ENCODE data around the gene ALDH16A1.

ALDH16A1 gene

GRCh38 chr19:49430172-49430677 is 22.8 kb upstream of the ALDH16A1 start:
- Histone ChIP-seq H3K9ac (ENCODE audit: low read depth, low read length) (no peak overlapping the region), H3K9me3 (ENCODE audit: control insufficient read depth, insufficient read depth, low read length) (no peaks in the 10 kb centered on the region), H3K36me3 (ENCODE audit: insufficient read depth, low read length) (no peaks in the 10 kb centered on the region), H3K4me1 (ENCODE audit: insufficient read depth, low read length) (peaks cover 9% of the 10 kb centered on the region; the same call in 1 of the 2 replicates)

GRCh38 chr19:49430678-49431329 is 22.2 kb upstream of the ALDH16A1 start:
- Histone ChIP-seq H3K36me3 (ENCODE audit: insufficient read depth, low read length) (no peaks in the 10 kb centered on the region), H3K9ac (ENCODE audit: low read depth, low read length) (no peak overlapping the region), H3K4me1 (ENCODE audit: insufficient read depth, low read length) (peaks cover 9% of the 10 kb centered on the region; the same call in 1 of the 2 replicates), H3K9me3 (ENCODE audit: control insufficient read depth, insufficient read depth, low read length) (no peaks in the 10 kb centered on the region)

- no peaks in the 10 kb centered on the region for H3K36me3 ChIP-seq (ENCODE audit: insufficient read depth, low read length)
- peaks cover 9% of the 10 kb centered on the region; the same call in 1 of the 2 replicates for H3K4me1 ChIP-seq (ENCODE audit: insufficient read depth, low read length)
- H3K9ac ChIP-seq (ENCODE audit: low read depth, low read length): no peak overlapping the region
- H3K9me3 ChIP-seq (ENCODE audit: control insufficient read depth, insufficient read depth, low read length): no peaks in the 10 kb centered on the region
These were observed 21.7 kb upstream of the ALDH16A1 start for GRCh38 chr19:49431330-49431749.

DNA sequence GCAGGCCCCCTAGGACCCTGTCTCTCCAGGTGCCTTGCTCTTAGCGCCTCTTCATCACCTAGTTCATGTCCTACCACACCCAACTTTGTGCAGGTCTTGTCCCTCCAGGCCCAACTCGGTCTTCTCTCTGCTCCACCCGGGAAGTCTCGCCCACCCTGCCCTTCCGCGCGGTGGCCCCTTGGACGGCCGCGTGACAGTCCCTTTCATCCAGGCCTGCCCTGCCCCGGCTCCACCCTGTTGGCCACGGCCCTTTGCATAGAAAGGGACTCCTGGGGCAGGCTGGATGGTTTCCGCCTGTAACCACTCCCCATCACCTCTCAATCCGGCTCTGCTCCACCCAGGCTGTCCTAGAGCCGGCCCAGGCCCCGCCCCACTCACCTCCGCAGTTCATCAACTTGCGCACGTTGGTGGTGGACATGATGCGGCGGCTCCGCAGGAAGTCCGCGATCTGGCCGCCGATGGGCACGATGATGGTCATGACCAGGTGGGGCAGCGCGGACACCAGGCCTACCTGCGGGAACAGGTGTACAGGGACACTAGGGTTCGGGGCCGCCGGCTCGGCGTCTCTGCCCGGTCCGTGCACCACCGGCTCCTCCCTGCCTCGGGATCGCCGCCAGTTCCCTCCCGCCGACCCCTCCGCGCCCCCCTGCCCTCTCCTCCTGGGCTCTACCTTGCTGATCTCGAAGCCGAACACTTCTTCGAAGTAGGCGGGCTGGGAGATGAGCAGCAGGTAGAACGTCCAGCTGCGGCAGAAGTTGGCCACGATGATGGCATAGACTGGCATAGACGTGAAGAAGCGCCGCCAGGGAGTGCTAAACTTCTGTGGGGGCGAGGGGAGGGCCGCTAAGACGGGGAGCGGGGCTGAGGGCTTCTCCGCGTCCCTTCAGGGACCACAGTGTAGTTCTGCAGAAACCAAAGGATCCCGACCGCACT is 20.6 kb upstream of the ALDH16A1 start:
- peak overlapping the region; percentile 36; the same call in 1 of the 2 replicates for H3K9ac ChIP-seq (ENCODE audit: low read depth, low read length)
- H3K4me1 ChIP-seq (ENCODE audit: insufficient read depth, low read length): no peaks in the 10 kb centered on the region; the same call in 1 of the 2 replicates
- no peaks in the 10 kb centered on the region for H3K9me3 ChIP-seq (ENCODE audit: control insufficient read depth, insufficient read depth, low read length)
- H3K36me3 ChIP-seq (ENCODE audit: insufficient read depth, low read length): no peaks in the 10 kb centered on the region

GRCh38 chr19:49433240-49433901 is 19.7 kb upstream of the ALDH16A1 start:
- Histone ChIP-seq H3K4me1 (ENCODE audit: insufficient read depth, low read length) (no peaks in the 10 kb centered on the region; the same call in 1 of the 2 replicates), H3K36me3 (ENCODE audit: insufficient read depth, low read length) (no peaks in the 10 kb centered on the region), H3K9me3 (ENCODE audit: control insufficient read depth, insufficient read depth, low read length) (no peaks in the 10 kb centered on the region), H3K9ac (ENCODE audit: low read depth, low read length) (peak overlapping the region; percentile 36; the same call in 1 of the 2 replicates)

DNA sequence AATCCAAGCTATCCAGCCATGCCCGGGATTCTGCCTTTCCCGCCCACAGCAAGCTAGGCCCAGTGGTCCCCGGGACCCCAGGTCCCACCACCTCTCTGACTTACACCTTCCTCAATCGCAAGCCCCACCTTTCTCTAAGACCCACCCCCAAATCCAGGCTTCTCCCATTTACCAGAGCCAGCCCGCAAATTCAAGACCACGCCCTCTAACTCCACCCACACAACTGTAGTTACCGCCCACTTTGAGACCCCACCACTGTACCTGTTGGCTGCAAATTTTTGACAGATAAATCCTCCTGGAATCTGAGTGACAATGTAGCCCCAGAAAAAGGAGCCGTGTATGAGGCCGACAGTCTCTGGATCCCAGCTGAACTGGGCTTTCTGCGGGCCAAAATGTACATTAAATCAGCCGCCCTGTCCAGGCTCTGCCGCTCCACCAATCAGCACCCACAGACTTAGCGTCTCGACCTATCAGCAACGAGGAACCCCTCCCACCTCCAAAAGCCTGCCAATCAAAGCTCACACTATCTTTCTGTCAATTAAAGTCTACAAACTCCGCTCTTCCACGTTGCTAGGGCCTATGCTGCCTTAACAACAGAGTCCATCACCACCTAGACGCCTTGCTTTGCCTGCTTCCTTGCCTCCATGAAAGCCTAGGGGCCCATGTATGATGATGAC is 18.0 kb upstream of the ALDH16A1 start:
- Histone ChIP-seq H3K4me1 (ENCODE audit: insufficient read depth, low read length) (no peaks in the 10 kb centered on the region; the same call in 1 of the 2 replicates), H3K9ac (ENCODE audit: low read depth, low read length) (no peak overlapping the region), H3K36me3 (ENCODE audit: insufficient read depth, low read length) (no peaks in the 10 kb centered on the region), H3K9me3 (ENCODE audit: control insufficient read depth, insufficient read depth, low read length) (no peaks in the 10 kb centered on the region)

DNA sequence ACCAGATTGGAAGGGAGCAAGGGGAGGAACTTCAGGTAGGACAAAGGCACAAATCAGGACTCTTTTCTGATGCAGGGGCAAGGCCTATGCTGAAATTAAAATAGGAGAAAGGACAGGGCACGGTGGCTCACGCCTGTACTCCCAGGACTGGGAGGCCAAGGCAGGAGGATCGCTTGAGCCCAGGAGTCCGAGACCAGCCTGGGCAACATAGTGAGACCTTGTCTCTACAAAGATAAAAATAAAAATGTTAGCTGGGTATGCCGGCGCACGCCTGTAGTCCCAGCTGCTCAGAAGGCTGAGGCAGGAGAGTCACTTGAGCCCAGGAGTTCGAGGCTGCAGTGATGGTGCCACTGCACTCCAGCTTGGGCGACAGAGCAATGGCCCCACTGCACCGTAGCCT is 17.4 kb upstream of the ALDH16A1 start:
- Histone ChIP-seq H3K4me1 (ENCODE audit: insufficient read depth, low read length) (no peaks in the 10 kb centered on the region; the same call in 1 of the 2 replicates), H3K36me3 (ENCODE audit: insufficient read depth, low read length) (no peaks in the 10 kb centered on the region), H3K9ac (ENCODE audit: low read depth, low read length) (no peak overlapping the region), H3K9me3 (ENCODE audit: control insufficient read depth, insufficient read depth, low read length) (no peaks in the 10 kb centered on the region)

DNA sequence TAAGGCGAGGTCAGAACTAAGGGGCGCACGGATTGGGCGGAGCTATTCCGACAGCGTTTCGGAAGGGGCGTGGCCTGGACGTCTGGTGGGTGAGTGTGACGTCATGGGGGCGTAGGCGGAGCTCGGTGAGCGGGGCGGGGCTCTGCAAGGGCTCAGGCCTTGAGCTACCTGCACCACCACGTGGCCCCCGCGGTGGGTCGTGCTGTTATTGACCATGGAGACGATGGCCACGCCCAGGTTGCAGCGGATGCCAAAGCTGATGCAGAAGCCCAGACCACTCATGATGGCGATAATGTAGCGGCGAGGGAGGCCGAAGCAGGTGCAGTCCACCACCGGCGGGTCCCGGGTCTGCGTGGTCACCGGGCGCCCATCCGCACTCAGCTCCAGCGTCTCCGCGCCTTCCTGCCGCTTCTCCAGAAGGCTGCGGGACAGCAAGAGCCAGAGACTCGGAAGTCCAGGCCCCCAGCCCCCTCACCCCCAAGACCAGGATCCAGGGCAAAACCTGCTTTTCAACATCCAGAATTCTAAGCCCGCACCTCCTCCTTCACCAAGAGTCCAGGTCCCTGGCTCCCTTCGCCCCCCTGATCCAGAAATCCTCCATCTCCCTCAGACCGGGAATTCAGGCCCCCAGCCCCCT is 16.5 kb upstream of the ALDH16A1 start:
- H3K36me3 ChIP-seq (ENCODE audit: insufficient read depth, low read length): no peaks in the 10 kb centered on the region
- no peaks in the 10 kb centered on the region for H3K9me3 ChIP-seq (ENCODE audit: control insufficient read depth, insufficient read depth, low read length)
- H3K4me1 ChIP-seq (ENCODE audit: insufficient read depth, low read length): no peaks in the 10 kb centered on the region; the same call in 1 of the 2 replicates
- peak overlapping the region; percentile 8; the same call in 1 of the 2 replicates for H3K9ac ChIP-seq (ENCODE audit: low read depth, low read length)

GRCh38 chr19:49437231-49437630 is 15.8 kb upstream of the ALDH16A1 start:
- peaks cover 5% of the 10 kb centered on the region; the same call in 1 of the 2 replicates for H3K4me1 ChIP-seq (ENCODE audit: insufficient read depth, low read length)
- H3K9me3 ChIP-seq (ENCODE audit: control insufficient read depth, insufficient read depth, low read length): no peaks in the 10 kb centered on the region
- no peaks in the 10 kb centered on the region for H3K36me3 ChIP-seq (ENCODE audit: insufficient read depth, low read length)
- H3K9ac ChIP-seq (ENCODE audit: low read depth, low read length): no peak overlapping the region

DNA sequence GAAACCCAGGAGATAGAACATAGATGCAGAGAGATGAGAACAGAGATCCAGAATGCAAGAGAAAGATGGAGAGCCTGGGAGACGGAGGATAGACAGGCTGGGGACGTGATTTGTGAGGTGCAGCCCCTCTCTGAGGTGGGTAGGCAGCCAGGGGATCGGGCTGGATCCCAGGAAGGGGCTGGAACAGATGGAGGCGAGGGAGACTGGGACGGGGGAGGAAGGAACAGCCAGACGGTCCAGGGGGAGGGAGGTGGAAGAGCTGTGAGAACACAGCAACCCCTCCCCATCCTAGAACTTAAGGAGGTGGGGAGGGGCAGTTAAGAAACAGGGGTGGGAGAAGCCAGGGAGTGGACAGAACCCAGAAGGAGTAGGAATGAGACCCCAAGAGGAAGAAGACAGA is 14.8 kb upstream of the ALDH16A1 start:
- H3K36me3 ChIP-seq (ENCODE audit: insufficient read depth, low read length): no peaks in the 10 kb centered on the region
- H3K9me3 ChIP-seq (ENCODE audit: control insufficient read depth, insufficient read depth, low read length): no peaks in the 10 kb centered on the region
- H3K4me1 ChIP-seq (ENCODE audit: insufficient read depth, low read length): peaks cover 5% of the 10 kb centered on the region; the same call in 1 of the 2 replicates
- no peak overlapping the region for H3K9ac ChIP-seq (ENCODE audit: low read depth, low read length)

DNA sequence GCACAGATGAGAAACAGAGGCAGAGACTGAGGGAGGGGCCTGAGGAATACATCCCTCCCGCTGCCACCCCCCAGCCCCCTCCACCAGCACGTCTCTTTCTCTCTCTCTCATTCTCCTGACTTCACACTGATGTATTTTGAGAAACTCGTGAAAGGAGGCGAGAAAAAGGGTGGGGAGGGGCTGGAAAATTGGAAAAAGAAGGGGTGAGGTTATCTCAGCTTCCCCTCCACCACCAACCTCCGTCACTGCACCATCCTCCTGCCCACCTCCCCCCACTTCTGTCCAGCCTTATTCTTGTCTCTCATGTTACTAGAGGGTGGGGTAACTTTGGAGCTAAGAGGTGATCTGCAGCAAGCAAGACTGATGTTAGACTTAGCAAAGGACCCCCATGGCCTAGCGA is 13.2 kb upstream of the ALDH16A1 start:
- no peaks in the 10 kb centered on the region for H3K9me3 ChIP-seq (ENCODE audit: control insufficient read depth, insufficient read depth, low read length)
- no peak overlapping the region for H3K9ac ChIP-seq (ENCODE audit: low read depth, low read length)
- no peaks in the 10 kb centered on the region for H3K36me3 ChIP-seq (ENCODE audit: insufficient read depth, low read length)
- peaks cover 5% of the 10 kb centered on the region; the same call in 1 of the 2 replicates for H3K4me1 ChIP-seq (ENCODE audit: insufficient read depth, low read length)

GRCh38 chr19:49440439-49441209 is 12.4 kb upstream of the ALDH16A1 start:
- no peaks in the 10 kb centered on the region for H3K9me3 ChIP-seq (ENCODE audit: control insufficient read depth, insufficient read depth, low read length)
- no peak overlapping the region; the same call in 1 of the 2 replicates for H3K9ac ChIP-seq (ENCODE audit: low read depth, low read length)
- H3K4me1 ChIP-seq (ENCODE audit: insufficient read depth, low read length): peaks cover 5% of the 10 kb centered on the region; the same call in 1 of the 2 replicates
- H3K36me3 ChIP-seq (ENCODE audit: insufficient read depth, low read length): no peaks in the 10 kb centered on the region

Data from ES-I3 (cell line).